Measurements from ENCODE around the gene FMN2. TPM values are rescaled to one million over a fixed set of nuclear protein-coding genes. Genes with fewer than 3 reads are reported as not detected.

Gene FMN2
- total RNA-seq, 1 donor from 2014 or later, result 1.1 TPM

DNA sequence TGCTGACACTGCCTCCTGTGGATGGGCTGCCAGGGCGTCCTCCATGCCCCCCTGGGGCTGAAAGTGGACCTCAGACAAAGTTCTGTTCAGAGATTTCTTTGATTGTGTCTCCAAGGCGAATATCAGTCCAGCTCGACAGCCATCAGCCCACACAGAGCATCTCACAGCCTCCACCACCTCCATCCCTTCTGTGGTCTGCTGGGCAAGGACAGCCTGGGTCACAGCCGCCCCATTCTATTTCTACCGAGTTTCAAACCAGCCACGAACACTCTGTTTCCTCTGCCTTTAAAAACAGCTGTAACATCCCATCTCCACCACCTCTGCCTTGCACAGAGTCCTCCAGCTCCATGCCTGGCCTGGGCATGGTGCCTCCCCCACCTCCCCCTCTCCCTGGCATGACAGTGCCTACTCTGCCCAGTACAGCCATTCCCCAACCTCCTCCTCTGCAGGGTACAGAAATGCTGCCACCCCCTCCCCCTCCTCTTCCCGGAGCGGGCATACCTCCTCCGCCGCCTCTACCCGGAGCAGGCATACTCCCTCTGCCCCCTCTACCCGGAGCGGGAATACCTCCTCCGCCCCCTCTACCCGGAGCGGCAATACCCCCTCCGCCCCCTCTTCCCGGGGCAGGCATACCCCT lies 115.5 kb downstream of the FMN2 start:
- Histone ChIP-seq H3K4me1 (no peaks in the 10 kb centered on the region), H3K36me3 (no peaks in the 10 kb centered on the region), H3K27me3 (ENCODE audit: low read depth) (no peaks in the 10 kb centered on the region), H3K27ac (no peak overlapping the region), H3K9me3 (no peaks in the 10 kb centered on the region), H3K4me3 (no peak overlapping the region)
- ATAC-seq (peak in 1 of 2 donors; percentile 13), DNase-seq (no peak)
- intact Hi-C loops (cut with DNase I), result no loop called here
- TF ChIP-seq CTCF (IDR thresholded peaks at IDR 0.05), result no peak

GRCh38 chr1:240210026-240210425 lies 118.3 kb downstream of the FMN2 start:
- Histone ChIP-seq H3K27me3 (ENCODE audit: low read depth) (no peaks in the 10 kb centered on the region), H3K4me3 (no peak overlapping the region), H3K27ac (no peak overlapping the region), H3K36me3 (no peaks in the 10 kb centered on the region), H3K4me1 (no peaks in the 10 kb centered on the region), H3K9me3 (no peaks in the 10 kb centered on the region)
- intact Hi-C loops (cut with DNase I), result no loop called here
- TF ChIP-seq CTCF (IDR thresholded peaks at IDR 0.05), result no peak
- ATAC-seq, result no peak
- no peak for DNase-seq

GRCh38 chr1:240212556-240212955 lies 120.9 kb downstream of the FMN2 start:
- H3K4me1 ChIP-seq, result no peaks in the 10 kb centered on the region
- no peak overlapping the region for H3K27ac ChIP-seq
- intact Hi-C loops (cut with DNase I), result no loop called here
- H3K9me3 ChIP-seq, result no peaks in the 10 kb centered on the region
- no peak overlapping the region for H3K4me3 ChIP-seq
- no peak for ATAC-seq
- TF ChIP-seq CTCF (IDR thresholded peaks at IDR 0.05), result no peak
- no peaks in the 10 kb centered on the region for H3K36me3 ChIP-seq
- no peaks in the 10 kb centered on the region for H3K27me3 ChIP-seq (ENCODE audit: low read depth)
- no peak for DNase-seq

GRCh38 chr1:240217403-240217802 lies 125.7 kb downstream of the FMN2 start:
- intact Hi-C loops (cut with DNase I), result no loop called here
- Histone ChIP-seq H3K4me1 (no peaks in the 10 kb centered on the region), H3K27me3 (ENCODE audit: low read depth) (no peaks in the 10 kb centered on the region), H3K9me3 (no peaks in the 10 kb centered on the region), H3K36me3 (no peaks in the 10 kb centered on the region), H3K27ac (no peak overlapping the region), H3K4me3 (no peak overlapping the region)
- ATAC-seq (no peak), DNase-seq (no peak)
- no peak for TF ChIP-seq CTCF (IDR thresholded peaks at IDR 0.05)

- ATAC-seq, result no peak
Measured at GRCh38 chr1:240219104-240219503, 127.4 kb downstream of the FMN2 start.

More at GRCh38 chr1:240219104-240219503, 127.4 kb downstream of the FMN2 start:
- no peaks in the 10 kb centered on the region for H3K4me1 ChIP-seq
- no peaks in the 10 kb centered on the region for H3K27me3 ChIP-seq (ENCODE audit: low read depth)
- no peak for DNase-seq
- H3K27ac ChIP-seq, result no peak overlapping the region
- no peak for TF ChIP-seq CTCF (IDR thresholded peaks at IDR 0.05)
- intact Hi-C loops (cut with DNase I), result no loop called here
- no peak overlapping the region for H3K4me3 ChIP-seq
- no peaks in the 10 kb centered on the region for H3K9me3 ChIP-seq
- H3K36me3 ChIP-seq, result no peaks in the 10 kb centered on the region

All from lower lobe of right lung (tissue), 2 donors.